ENCODE measurements around the gene RUNX1.

DNA sequence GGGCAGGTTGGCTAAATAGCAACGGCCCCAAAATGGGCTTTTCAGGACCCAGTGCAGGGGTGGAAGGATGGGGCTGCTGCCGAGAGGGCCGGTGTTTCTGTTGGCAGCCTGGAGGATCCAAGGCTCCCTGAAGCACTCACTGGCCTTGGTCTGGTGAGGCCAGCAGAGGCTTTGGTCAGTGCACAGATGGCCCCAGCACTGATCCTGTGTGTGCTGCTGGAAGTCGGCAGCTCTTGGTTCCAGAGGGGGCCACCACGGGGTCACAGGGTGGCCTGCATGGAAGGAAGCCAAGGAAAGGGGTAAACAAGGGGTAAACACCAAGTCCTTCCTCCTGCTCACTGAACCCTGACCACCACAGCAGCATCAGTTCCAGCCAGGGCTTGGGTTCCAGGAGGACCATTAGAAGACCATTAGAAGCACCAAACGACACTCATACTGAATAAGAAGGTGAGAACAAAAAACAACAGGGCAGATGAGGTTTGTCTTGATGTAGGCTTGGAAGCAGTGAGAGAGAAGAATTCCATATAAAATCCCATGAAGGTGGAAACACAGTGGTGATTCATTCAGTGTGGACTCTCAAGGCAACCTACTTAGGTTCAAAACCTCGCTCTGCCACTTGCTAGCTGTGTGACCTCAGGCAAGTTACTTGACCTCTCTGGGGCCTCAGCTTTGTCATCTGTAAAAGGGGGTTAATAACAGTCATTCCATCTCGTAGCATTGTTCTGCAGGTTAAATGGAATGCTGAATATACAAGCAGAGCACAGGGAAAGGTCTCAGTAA lies 184.5 kb downstream of the RUNX1 start:
- TF ChIP-seq, protein P1, sequence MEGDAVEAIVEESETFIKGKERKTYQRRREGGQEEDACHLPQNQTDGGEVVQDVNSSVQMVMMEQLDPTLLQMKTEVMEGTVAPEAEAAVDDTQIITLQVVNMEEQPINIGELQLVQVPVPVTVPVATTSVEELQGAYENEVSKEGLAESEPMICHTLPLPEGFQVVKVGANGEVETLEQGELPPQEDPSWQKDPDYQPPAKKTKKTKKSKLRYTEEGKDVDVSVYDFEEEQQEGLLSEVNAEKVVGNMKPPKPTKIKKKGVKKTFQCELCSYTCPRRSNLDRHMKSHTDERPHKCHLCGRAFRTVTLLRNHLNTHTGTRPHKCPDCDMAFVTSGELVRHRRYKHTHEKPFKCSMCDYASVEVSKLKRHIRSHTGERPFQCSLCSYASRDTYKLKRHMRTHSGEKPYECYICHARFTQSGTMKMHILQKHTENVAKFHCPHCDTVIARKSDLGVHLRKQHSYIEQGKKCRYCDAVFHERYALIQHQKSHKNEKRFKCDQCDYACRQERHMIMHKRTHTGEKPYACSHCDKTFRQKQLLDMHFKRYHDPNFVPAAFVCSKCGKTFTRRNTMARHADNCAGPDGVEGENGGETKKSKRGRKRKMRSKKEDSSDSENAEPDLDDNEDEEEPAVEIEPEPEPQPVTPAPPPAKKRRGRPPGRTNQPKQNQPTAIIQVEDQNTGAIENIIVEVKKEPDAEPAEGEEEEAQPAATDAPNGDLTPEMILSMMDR (conservative IDR thresholded peaks at IDR 0.05), result no peak
- TF ChIP-seq ZFX (IDR thresholded peaks at IDR 0.05), result no peak

Data from C4-2B (cell line).